ENCODE results near the gene SPATA2L. TPM values are rescaled to one million over a fixed set of nuclear protein-coding genes. Genes with fewer than 3 reads are reported as not detected.

Gene SPATA2L
- total and polyA plus RNA-seq, 2 of the 13 experiments (the other 11 are each of a cell fraction or from before 2014, with no cell fraction given), result 9.1 to 20.7 TPM

GRCh38 chr16:89720551-89720812, 19.0 kb upstream of the SPATA2L start (continued):
- TF ChIP-seq USF2 (IDR thresholded peaks at IDR 0.05; ENCODE audit: low read depth, low read length), result no peak
- TF ChIP-seq USF2 (CRISPR knock-in tag; IDR thresholded peaks at IDR 0.05; ENCODE audit: borderline replicate concordance), result no peak
- TF ChIP-seq KLF16 (CRISPR knock-in tag; IDR thresholded peaks at IDR 0.05), result peak in 1 of 2 experiments; percentile 15; a peak in 1 of 4 replicates
- TF ChIP-seq SOX13 (IDR thresholded peaks at IDR 0.05), result no peak
- no peak for TF ChIP-seq SOX13 (CRISPR knock-in tag; conservative IDR thresholded peaks at IDR 0.05 in 1 of 2, IDR thresholded peaks at IDR 0.05 in 1 of 2)
- no peak for TF ChIP-seq ZNF503 (CRISPR knock-in tag; IDR thresholded peaks at IDR 0.05)
- no peak; the same call in 1 of the 2 replicates for TF ChIP-seq ZNF460 (CRISPR knock-in tag; IDR thresholded peaks at IDR 0.05; ENCODE audit: borderline replicate concordance)
- TF ChIP-seq, protein P1, sequence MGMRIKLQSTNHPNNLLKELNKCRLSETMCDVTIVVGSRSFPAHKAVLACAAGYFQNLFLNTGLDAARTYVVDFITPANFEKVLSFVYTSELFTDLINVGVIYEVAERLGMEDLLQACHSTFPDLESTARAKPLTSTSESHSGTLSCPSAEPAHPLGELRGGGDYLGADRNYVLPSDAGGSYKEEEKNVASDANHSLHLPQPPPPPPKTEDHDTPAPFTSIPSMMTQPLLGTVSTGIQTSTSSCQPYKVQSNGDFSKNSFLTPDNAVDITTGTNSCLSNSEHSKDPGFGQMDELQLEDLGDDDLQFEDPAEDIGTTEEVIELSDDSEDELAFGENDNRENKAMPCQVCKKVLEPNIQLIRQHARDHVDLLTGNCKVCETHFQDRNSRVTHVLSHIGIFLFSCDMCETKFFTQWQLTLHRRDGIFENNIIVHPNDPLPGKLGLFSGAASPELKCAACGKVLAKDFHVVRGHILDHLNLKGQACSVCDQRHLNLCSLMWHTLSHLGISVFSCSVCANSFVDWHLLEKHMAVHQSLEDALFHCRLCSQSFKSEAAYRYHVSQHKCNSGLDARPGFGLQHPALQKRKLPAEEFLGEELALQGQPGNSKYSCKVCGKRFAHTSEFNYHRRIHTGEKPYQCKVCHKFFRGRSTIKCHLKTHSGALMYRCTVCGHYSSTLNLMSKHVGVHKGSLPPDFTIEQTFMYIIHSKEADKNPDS (CRISPR knock-in tag; IDR thresholded peaks at IDR 0.05), result no peak
- no peak for TF ChIP-seq SAFB2 (CRISPR knock-in tag; IDR thresholded peaks at IDR 0.05; ENCODE audit: borderline replicate concordance, low read depth)
- TF ChIP-seq CENPBD1 (CRISPR knock-in tag; IDR thresholded peaks at IDR 0.05; ENCODE audit: borderline replicate concordance, low read depth), result no peak
- TF ChIP-seq ZNF709 (CRISPR knock-in tag; IDR thresholded peaks at IDR 0.05), result no peak
- TF ChIP-seq GPBP1L1 (CRISPR knock-in tag; IDR thresholded peaks at IDR 0.05), result no peak
- no peak for TF ChIP-seq DMAP1 (CRISPR knock-in tag; IDR thresholded peaks at IDR 0.05)
- TF ChIP-seq ZBTB8A (CRISPR knock-in tag; IDR thresholded peaks at IDR 0.05; ENCODE audit: borderline replicate concordance, low read depth), result no peak; the same call in 1 of the 2 replicates
- TF ChIP-seq ZFYVE20 (CRISPR knock-in tag; IDR thresholded peaks at IDR 0.05; ENCODE audit: borderline replicate concordance, low read depth), result no peak; the same call in 1 of the 2 replicates
- no peak for TF ChIP-seq ZNF781 (CRISPR knock-in tag; IDR thresholded peaks at IDR 0.05; ENCODE audit: borderline replicate concordance, not compliant biosample characterization)
- no peak for TF ChIP-seq ATF7 (IDR thresholded peaks at IDR 0.05)
- no peak for TF ChIP-seq ATF7 (CRISPR knock-in tag; IDR thresholded peaks at IDR 0.05)
- TF ChIP-seq IRX3 (CRISPR knock-in tag; IDR thresholded peaks at IDR 0.05; ENCODE audit: borderline replicate concordance, low read depth), result no peak; the same call in 1 of the 2 replicates
- no peak; the same call in 1 of the 2 replicates for TF ChIP-seq SMYD3 (CRISPR knock-in tag; IDR thresholded peaks at IDR 0.05)
